BJ (cell line): ENCODE measurements around the gene C9orf153. TPM values are rescaled to one million over a fixed set of nuclear protein-coding genes. Genes with fewer than 3 reads are reported as not detected.

Experiments used
- CTCF ChIA-PET: fragments of 350-600 bp; formaldehyde crosslinking; extraction: SDS; loops from one replicate; lab custom pipeline; 2021; ENCODE audit warnings: antibody characterized with exemption, inconsistent platforms; lab: Yijun Ruan, JAX
- POLR2A ChIA-PET: fragments of 300-600 bp; sonication (Branson Sonifier 250); formaldehyde crosslinking; extraction: SDS; loops from one replicate; lab custom pipeline; 2021; ENCODE audit warnings: antibody characterized with exemption; lab: Charles Lee
- DNase-seq: peaks from one replicate; pipeline ENCODE4 v3.0.0-alpha.2; 2011; ENCODE audit warnings: low read depth
- H3K27me3 ChIP-seq: 2 replicates; pipeline ENCODE4 v1.6.0; 2011; ENCODE audit warnings: low read length; ENCODE audit not compliant: control insufficient read depth, insufficient read depth
- H3K36me3 ChIP-seq: 2 replicates; pipeline ENCODE4 v1.5.1; 2011; ENCODE audit warnings: low read length; ENCODE audit not compliant: control insufficient read depth, insufficient read depth
- H3K4me3 ChIP-seq: 2 replicates; pipeline ENCODE4 v1.5.1; 2011; ENCODE audit warnings: low read depth, mild to moderate bottlenecking, control low read depth, low read length
- CTCF ChIP-seq: IDR thresholded peaks from 2 replicates; pipeline ENCODE4 v1.5.1; 2011; ENCODE audit warnings: low read depth, mild to moderate bottlenecking, control low read depth, inconsistent platforms, low read length, moderate library complexity; ENCODE audit not compliant: insufficient read depth
- polyA plus RNA-seq: library from polyadenylated mRNA; depleted of rRNA; stranded (reverse); fragments of >200 nt; gene quantifications from 2 replicates; pipeline ENCODE4 v1.2.3, GENCODE V29; 2011

The C9orf153 gene
- polyA plus RNA-seq, 1 experiment = not detected

GRCh38 chr9:86252870-86253269, 6.6 kb downstream of the C9orf153 start:
- no peak for DNase-seq
- Histone ChIP-seq H3K36me3 (no peaks in the 10 kb centered on the region), H3K27me3 (no peaks in the 10 kb centered on the region), H3K4me3 (no peak overlapping the region)
- no peak for TF ChIP-seq CTCF
- ChIA-PET CTCF (interaction anchor here (0.7 kb wide), 1 partner anchor 14 kb away, joined by 3 read pairs; no protein-coding TSS in a partner anchor), POLR2A (no interaction called here)

GRCh38 chr9:86250123-86250522, 9.3 kb downstream of the C9orf153 start:
- no peak for DNase-seq
- H3K4me3 ChIP-seq = no peak overlapping the region
- no peaks in the 10 kb centered on the region for H3K27me3 ChIP-seq
- POLR2A ChIA-PET = no interaction called here
- CTCF ChIA-PET = interaction anchor here (1.3 kb wide), 1 partner anchor 12 kb away, joined by 3 read pairs; no protein-coding TSS in a partner anchor
- TF ChIP-seq CTCF = no peak
- H3K36me3 ChIP-seq = no peaks in the 10 kb centered on the region

GRCh38 chr9:86248746-86249145, 10.7 kb downstream of the C9orf153 start:
- no peak for DNase-seq
- ChIA-PET CTCF (interaction anchor here (1.0 kb wide), 1 partner anchor 11 kb away, joined by 3 read pairs; the partner anchor contains the start of gene C9orf153), POLR2A (no interaction called here)
- Histone ChIP-seq H3K4me3 (no peak overlapping the region), H3K27me3 (no peaks in the 10 kb centered on the region), H3K36me3 (no peaks in the 10 kb centered on the region)
- TF ChIP-seq CTCF = no peak

- CTCF ChIA-PET = no interaction called here
- TF ChIP-seq CTCF = no peak
Measured at GRCh38 chr9:86246752-86247161, 12.7 kb downstream of the C9orf153 start.

GRCh38 chr9:86242071-86242470, 17.4 kb downstream of the C9orf153 start:
- DNase-seq = no peak
- CTCF ChIA-PET = no interaction called here
- POLR2A ChIA-PET = interaction anchor here (0.7 kb wide), 1 partner anchor 31 kb away, joined by 3 read pairs; no protein-coding TSS in a partner anchor
- Histone ChIP-seq H3K27me3 (no peaks in the 10 kb centered on the region), H3K4me3 (no peak overlapping the region), H3K36me3 (no peaks in the 10 kb centered on the region)
- TF ChIP-seq CTCF = no peak

More at GRCh38 chr9:86246752-86247161, 12.7 kb downstream of the C9orf153 start:
- H3K4me3 ChIP-seq = no peak overlapping the region
- POLR2A ChIA-PET = no interaction called here
- H3K36me3 ChIP-seq = no peaks in the 10 kb centered on the region
- H3K27me3 ChIP-seq = no peaks in the 10 kb centered on the region
- no peak for DNase-seq
